GM19324 (cell line): ENCODE measurements around the gene SST.
"Not testable (repeated sequence)": the region's sequence is repeated elsewhere in the genome, so short reads cannot be mapped to it uniquely, and the experiment has no call there.

Experiments
- ATAC-seq: cut with Tn5 transposase; IDR thresholded peaks from one replicate; pipeline ENCODE4 v1.9.1; 2021; ENCODE audit warnings: mild to moderate bottlenecking, moderate library complexity; ENCODE audit not compliant: unreplicated experiment, low FRiP score

The SST gene

DNA sequence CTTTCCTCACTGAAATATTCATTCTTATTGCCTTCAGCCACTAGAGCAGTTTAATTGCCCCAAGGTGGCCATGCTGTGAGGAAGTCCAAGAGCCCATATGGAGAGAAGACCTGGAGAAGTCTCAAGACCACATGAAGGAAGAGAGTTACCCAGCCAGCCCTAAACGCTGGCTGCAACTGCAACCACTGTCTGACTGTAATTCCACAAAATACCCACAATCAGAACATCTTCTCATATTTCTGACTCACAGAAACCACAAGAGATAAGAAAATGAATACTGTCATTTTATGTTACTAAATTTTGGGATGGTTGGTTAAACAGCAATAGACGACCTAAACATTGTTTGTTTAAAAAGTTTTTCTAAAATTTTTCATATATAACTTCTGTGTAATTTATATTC is 14.7 kb upstream of the SST start:
- no peak for ATAC-seq

DNA sequence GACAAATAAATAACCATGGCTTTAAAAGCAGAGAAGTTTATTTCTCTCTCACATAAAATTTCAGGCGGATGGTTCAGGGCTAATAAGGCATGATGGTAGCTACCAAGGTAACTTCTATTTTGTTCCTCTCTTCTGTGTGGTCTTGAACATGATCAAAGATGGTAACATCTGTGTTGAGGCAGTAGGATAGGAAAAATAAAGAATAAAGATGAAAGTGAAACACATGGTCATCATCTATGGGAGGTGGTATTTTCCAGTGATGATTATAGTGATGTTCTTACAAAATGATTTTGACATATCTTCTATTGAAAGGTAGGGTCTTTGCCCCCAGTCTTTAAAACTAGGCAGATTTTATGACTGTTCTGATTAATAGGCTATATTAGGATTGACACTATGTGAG is 14.2 kb upstream of the SST start:
- no peak for ATAC-seq

DNA sequence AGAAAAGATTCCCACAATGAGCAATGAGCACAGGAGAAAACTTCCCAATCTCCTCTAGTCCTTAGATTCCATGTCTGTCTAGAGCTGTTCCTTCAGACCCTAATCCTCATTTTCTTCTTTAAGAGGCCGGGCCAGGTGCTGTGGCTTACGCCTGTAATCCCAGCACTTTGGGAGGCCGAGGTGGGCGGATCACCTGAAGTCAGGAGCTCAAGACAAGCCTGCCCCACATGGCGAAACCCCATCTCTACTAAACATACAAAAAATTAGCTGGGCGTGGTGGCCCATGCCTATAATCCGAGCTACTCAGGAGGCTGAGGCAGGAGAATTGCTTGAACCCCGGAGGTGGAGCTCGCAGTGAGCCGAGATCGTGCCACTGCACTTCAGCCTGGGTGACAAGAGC is 11.6 kb upstream of the SST start:
- not testable (repeated sequence) for ATAC-seq

DNA sequence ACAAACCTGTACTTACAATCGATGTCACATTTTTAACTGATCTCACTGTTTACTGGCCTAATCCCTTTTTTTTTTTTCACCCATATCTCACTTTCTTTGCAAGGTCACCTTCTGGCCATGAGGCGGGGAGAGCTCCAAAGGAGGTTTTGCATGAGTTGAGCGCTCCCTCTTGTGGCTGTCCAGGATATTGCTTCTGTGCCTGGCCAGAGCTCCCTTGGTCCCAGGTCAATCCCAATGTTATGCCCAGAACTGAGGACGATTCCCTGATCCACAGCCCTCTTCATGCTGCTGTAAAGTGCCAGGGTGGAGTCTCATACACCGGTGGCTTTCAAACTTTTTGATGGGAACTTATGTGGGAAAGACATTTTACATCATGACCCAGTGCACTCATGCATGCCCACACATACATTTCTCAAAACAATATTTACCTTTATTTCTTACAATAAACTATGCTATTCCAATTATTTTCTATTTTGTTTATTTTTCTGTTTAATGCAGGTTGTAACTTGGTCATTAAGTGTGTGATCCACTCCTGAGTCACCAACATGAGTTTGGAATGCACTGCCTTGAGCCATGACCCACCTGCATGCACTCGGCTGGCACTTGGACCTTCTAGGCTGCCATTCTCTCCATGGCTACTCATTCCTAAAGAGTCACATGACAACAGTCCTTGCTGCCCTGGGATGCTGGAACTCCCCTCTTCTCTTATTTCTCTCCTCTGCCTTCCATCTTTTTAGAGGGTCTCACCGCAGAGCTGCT is 9.6 kb upstream of the SST start:
- ATAC-seq, result no peak

DNA sequence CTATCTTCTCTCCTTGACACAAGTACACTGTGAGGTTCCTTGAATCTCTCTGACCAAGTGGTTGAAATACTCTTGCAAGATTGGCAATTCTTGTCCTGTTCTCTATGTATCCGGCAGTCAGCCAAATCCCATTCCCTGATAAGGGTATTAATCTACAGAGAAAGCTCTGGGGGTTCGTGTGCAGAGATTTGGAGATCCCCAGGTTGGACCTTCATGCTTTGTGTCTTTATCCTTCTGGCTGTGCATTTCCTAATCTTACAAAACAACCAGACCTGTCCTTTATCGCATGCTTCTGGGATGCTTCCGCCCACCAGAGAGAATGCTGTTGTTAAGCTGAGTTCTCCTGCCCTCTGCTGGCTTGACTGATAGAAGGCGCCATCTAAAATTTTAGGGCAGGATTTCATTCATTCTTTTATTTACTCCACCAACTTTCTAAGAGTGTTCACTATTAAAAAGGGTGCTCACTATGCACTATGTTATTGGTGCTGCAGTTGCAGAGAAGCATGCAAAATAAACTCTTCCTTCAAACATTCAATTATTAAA is 8.6 kb upstream of the SST start:
- no peak for ATAC-seq

DNA sequence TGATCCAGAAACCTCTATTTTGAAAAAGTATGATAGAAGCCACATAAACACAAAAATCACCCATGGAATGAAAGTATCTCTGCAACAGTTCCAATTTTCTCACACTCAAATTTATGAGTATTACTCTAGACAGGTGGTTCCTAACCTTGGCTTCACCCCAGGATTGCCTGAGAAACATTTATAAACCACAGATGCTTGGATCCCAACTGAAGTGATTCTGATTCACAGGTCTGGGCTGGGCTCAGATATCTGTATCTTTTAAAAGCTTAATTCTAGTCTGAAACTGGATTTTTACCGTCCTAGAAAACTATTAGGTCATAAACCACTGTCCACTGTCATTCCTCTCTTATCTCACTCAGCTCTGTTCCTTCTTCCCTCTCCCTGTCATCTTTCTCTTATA is 7.4 kb upstream of the SST start:
- no peak for ATAC-seq

DNA sequence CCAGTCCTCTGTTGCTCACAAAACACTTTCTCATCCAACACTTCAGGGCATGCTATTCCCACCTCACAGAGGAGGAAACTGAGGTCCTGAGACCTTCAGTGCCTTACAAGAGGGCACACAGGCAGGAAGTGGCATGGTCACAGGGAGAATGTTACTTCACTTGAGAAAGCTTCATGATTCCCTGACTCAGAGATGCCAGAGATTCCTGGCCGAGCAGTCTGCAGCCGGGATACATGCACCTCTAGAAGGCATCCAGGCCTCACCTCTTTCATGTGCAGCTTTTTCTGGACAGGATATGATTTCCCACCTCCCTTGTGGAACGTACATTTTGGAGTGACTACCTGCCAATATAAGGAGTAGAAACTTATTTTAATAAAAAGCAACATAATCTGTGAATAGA is 2.8 kb upstream of the SST start:
- ATAC-seq, result no peak

DNA sequence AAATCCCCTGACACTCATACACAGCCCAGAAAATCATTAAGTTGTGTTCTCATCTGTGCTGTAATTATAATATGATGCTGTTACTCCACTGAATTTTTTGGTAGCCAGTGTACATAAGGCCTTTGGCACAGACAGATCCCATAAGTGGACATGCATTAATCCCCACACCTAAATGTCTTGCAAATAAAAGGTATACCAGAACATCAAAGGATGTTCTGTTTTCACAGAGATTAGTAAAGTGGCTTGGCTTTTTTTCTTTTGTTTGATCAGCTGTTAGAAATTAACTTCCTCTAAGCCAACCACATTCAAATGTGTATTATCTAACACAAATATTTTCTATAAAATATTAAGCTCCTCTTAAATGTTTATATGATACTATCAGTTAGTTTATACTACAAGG is 2.7 kb downstream of the SST start:
- no peak for ATAC-seq

DNA sequence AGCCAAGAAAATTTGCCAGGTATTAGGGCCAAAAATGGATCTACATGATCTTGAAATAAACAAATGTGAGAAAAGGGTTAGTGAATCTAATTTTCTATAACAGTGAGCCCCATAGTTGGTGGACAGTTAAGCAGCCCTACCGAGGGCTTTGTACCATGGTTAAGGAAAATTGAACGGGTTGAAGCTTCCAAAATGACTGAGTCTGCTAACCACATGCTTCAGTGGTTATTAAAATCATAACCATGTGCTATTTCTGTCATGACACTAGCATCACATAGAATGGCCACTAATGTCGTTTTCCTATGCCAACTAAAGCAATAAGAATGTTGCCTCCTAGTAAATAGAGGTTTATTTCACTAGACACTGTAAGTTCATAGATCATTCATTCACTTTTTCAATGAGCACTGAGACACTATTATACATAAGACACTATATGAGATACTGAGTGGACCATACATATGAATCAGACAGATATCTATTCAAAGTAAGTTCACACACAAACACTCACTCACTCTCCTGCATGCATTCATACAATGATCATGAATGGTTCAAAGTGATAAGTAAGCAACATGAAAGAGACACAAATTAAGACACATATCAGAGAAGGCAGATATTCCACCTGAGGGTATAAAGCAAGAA is 4.3 kb downstream of the SST start:
- no peak for ATAC-seq

DNA sequence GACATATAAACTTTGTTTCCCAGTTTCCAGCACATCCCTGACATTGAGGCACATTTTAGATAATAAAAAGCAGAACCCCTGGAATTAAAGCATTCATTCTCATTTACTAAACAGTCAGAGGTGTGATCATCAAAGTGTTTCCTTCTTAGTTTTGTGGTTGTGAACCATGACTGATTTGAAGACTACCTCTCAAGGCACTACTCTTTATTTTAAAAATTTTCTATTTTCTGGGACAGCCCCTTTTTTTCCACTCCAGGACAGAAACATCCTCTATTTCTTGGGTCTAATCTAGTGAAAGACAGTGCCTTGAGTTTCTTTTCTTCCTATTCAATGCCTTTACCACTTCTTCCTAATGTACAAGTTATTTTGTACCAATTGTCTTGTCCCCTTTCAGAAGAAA is 5.2 kb downstream of the SST start:
- no peak for ATAC-seq

DNA sequence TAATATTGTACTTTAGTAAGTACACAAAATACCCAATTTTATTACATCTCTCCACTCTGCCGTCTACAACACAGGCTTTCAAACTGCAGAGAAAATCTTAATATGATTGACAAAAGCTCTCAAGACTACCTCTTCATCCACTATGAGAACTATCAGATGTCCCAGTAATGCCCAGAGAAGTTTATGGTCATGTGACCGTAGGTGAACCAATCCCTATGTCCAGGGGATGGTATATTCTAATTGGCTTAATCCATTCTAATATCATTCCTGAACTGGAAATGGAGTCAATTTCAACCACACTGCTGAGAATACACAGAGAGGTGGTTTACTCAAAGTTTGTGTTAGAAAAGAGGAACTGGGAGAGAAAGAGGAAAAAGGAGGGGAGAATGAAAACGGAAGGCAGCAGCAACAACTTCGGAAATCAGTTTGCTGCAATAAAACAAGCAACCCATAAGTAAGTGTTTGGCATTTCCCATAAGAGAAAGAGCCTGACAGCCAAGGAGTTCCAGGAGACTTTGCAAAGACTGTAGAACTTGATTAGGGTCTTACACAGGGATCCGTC is 7.3 kb downstream of the SST start:
- no peak for ATAC-seq

DNA sequence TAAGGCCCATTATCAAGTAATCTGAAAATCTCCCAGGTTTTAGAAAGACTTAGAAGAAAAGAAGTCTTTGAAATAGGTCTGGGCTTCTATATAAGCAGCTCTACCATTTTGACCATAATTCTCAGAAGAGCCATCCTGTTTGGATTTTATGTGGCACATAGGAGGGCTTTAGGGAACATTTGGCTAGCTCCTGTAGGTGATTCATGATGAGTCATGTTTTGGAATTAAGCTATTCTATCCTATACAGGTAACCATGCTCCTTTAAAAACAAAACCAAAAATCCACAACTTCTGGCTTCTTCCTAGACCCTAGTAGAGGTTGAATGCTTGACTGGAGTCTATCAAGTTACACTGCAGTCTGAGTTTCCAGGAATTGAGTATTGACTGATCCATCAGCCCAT is 8.9 kb downstream of the SST start:
- ATAC-seq, result no peak

DNA sequence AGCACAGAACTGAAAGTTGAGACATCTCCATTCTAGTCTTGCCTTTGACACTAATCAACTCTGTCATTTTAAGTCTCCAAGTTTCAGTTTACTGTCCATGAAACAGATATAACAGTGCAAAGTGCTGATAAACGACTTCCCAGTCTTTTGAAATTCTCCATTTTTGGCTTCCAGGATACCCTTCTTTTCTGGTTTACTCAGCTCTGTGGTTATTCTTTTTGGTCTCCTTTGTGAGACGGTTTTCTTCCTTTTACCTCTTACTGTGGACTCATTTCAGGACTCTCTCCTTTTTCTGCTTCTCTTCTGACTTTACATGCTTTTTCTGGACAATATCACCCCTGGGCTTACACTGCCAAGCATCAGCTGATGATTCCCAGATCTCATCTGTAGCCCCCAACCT is 18.9 kb downstream of the SST start:
- ATAC-seq, result no peak

DNA sequence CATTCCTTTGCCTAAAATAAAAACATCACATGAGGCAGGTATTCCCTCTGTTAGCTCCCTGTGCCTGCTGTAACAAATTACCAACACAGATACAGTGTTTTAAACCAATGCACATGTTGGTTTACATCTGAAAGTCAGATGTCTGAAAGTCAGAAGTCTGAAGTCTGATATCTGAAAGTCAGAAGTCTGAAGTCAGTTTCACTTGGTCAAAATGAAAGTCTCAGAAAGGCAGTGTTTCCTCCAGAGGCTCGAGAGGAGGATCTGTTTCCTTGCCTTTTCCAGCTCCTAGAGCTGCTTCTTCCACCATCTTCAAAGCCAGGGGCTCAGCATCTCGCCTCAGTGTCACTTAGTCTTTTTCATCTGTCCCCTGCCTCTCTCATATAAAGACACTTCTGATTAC is 22.0 kb downstream of the SST start:
- ATAC-seq, result peak; percentile 90

DNA sequence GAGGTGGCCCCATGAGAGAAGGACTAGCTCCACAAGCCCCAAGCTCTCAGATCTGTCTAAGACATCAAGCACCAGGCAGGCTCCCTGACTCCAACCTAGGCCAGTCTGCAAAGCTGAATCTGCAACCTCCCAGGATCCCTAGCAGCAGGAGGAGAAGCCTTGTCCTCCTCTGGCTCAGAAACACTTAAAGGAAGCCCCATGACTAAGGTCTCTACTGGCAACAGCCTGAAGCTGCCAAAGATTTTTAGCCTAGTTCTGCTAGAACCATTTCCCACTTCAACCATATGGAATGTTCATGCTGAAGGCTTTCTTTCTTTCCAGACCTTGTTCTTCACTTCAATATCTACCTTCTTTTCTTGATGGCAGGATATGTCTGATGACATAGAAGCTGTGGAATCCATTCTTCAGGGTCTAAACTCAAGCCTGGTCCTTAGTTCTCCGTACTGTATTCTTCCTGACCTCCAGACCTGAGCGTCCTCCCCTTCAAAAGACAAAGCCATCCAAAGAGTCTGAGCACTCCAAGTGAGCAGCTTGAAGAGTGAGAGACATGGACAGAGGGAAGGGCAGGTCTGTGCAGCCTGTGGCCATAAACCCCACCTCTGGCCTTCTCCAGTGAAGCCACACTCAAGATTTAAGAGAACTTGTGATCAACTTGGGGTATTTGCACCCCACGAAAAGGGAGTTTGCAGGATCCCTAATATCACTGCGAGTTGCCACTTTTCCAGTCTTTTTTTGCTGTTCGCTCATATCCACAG is 23.1 kb downstream of the SST start:
- ATAC-seq, result no peak

DNA sequence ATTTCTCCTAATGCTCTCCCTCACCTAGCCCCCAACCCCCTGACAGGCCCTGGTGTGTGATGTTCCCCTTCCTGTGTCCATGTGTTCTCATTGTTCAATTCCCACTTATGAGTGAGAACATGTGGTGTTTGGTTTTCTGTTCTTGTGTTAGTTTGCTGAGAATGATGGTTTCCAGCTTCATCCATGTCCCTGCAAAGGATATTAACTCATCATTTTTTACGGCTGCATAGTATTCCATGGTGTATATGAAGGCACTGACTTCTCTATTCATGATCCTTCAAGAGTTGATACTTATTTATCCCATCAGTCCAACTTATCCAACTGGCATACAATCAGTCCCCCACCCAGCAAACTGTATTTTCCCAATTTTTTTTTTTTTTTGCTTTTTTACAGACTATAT is 24.8 kb downstream of the SST start:
- ATAC-seq, result not testable (repeated sequence)

DNA sequence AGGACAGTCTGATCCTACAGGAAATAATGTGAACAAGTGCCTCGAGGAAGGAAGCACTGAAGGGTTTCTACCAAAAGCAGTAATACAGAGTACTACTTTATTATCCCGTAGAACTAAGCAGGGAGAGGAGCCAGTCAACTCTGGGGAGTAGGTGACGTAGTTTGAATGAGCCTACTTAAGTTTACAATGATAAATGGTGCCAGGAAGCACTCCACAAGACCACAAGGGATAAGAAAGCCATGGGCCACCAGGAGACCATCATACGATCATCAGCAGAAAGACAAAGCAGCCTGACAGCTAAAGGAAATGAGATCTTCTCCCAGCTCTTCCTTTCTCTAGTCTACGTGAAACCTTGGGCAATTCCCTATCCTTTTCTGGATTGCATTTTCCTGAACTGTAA is 27.3 kb downstream of the SST start:
- ATAC-seq, result no peak

DNA sequence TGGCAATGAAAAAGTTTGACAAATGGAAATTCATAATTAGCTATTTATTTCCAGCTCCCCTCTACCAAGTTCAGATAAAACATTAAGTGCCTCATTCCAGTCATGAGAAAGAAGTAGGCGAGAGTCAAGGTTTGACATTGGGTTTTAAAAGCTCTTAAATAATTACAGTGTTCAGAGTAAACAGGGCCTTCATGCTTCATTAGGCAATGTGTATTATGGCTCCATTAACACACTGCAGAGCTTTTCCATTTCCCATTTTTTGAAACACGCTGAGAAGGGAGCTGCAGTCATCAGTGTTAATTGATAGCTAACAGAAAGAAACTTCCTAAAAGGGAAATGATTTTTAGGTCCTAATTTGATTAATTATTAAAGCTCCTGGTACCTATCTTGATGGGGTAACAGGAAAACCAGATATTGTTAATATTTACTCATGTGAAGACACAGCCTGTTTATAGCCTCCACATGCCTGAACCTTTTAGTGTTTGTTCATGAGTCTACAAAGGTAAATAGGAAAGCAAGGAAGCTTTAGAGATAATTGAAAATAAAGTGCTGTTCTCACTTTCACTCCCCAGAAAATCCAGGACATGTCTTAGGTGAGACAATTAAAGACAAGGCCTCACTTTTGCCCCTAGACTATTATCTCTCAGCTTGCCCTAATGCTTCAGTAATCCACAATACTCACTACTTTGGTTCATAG is 28.7 kb downstream of the SST start:
- no peak for ATAC-seq

DNA sequence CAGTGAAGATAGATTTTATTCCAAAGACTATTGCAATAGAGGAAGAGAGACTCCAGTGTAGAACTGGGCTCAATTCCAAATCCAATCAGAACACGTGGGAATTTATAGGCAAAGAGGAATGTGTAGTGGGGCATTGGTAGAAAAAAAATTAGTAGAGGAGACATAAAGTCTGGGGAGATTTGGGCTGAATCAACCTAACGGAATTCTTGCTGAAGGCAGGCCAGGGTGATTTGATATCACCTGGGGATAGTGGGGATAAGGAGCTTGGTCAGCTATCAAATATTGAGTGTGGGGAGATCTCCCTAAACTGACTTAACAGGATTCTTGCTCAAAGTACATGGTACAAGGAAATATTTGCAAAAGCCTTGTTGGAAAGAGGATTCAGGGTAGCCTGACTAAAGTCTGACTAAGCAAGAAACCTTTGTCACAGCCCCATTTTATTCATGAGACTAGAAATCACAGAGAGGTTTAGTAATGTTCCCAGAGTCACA is 29.6 kb downstream of the SST start:
- ATAC-seq, result no peak

DNA sequence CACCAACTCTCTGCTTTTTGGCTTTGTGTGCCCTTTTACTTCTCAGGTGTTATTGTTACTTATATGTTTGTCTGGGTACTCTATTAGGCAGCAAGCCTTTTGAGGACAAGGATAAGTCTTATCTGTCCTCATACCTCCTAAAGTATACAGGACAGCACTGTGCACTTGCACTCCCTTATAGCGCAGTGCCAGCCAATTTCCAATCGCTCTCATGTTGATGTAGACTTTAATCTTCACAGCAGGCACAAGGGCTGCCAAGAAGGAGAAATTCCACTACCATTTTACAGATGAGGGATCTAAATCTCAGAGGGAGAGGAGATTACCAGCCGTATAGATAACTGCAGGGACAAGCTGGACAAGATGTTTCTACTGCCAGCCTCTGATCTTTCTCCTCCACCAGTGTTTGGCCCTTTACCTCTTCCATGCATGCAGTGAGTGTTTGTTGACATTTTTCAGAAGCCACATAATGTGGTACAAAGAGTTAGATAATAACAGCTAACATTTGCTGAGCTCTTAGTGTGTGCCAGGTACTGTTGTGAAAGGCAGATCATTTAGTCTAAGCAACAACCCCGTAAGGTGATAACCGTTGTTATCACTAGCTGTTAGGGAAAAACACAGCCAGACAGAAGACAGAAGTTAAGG is 30.1 kb downstream of the SST start:
- ATAC-seq, result no peak
